SJCRH30 (cell line): ENCODE results near the gene LHFPL3. TPM values are rescaled to one million over a fixed set of nuclear protein-coding genes. Genes with fewer than 3 reads are reported as not detected.

Experiments used
- DNase-seq, 2 experiments: peaks; one replicate each; pipeline ENCODE4 v3.0.0-alpha.2; 2015 to 2020
- H3K27ac ChIP-seq: fragments of 250-450 bp; sonication (Bioruptor Pico); 2 replicates; pipeline ENCODE4 v1.5.1; 2020; ENCODE audit warnings: mild to moderate bottlenecking, moderate library complexity
- H3K27me3 ChIP-seq: fragments of 250-450 bp; sonication (Bioruptor Pico); 2 replicates; pipeline ENCODE4 v1.5.1; 2020; ENCODE audit warnings: mild to moderate bottlenecking, moderate library complexity
- H3K36me3 ChIP-seq: fragments of 250-450 bp; sonication (Bioruptor Pico); 2 replicates; pipeline ENCODE4 v1.5.1; 2020; ENCODE audit warnings: mild to moderate bottlenecking, moderate library complexity
- H3K4me1 ChIP-seq: fragments of 250-450 bp; sonication (Bioruptor Pico); 2 replicates; pipeline ENCODE4 v1.5.1; 2020; ENCODE audit warnings: mild to moderate bottlenecking, moderate library complexity
- H3K4me3 ChIP-seq: fragments of 250-450 bp; sonication (Bioruptor Pico); 2 replicates; pipeline ENCODE4 v1.5.1; 2020; ENCODE audit warnings: mild to moderate bottlenecking, moderate library complexity
- H3K9me3 ChIP-seq: fragments of 250-450 bp; sonication (Bioruptor Pico); replicated peaks from 2 replicates; pipeline ENCODE4 v1.5.1; 2020; ENCODE audit warnings: mild to moderate bottlenecking, moderate library complexity
- total RNA-seq: library from RNA; depleted of rRNA; stranded (reverse); fragments of >200 nt; shearing (Covaris generic); gene quantifications from 2 replicates; pipeline ENCODE4 v1.2.3, GENCODE V29; 2014

LHFPL3 gene
- total RNA-seq, 1 experiment from 2014 or later, result 0.22 TPM

GRCh38 chr7:104848138-104848990 lies 520.0 kb downstream of the LHFPL3 start:
- DNase-seq, result peak; percentile 50 to 83
- Histone ChIP-seq H3K9me3 (no peaks in the 10 kb centered on the region), H3K4me3 (no peak overlapping the region), H3K36me3 (no peaks in the 10 kb centered on the region), H3K27me3 (0 out of 2 replicates have a peak, but pooled peaks cover 4% of the 10 kb centered on the region), H3K27ac (no peak overlapping the region), H3K4me1 (no peaks in the 10 kb centered on the region)

GRCh38 chr7:104850374-104850773 lies 522.0 kb downstream of the LHFPL3 start:
- Histone ChIP-seq H3K27me3 (0 out of 2 replicates have a peak, but pooled peaks cover 4% of the 10 kb centered on the region), H3K27ac (no peak overlapping the region)

GRCh38 chr7:104851268-104851667 lies 522.9 kb downstream of the LHFPL3 start:
- Histone ChIP-seq H3K27ac (no peak overlapping the region), H3K4me1 (no peaks in the 10 kb centered on the region), H3K9me3 (no peaks in the 10 kb centered on the region), H3K27me3 (0 out of 2 replicates have a peak, but pooled peaks cover 4% of the 10 kb centered on the region), H3K36me3 (no peaks in the 10 kb centered on the region), H3K4me3 (no peak overlapping the region)
- DNase-seq, result no peak

More at GRCh38 chr7:104850374-104850773, 522.0 kb downstream of the LHFPL3 start:
- H3K9me3 ChIP-seq, result no peaks in the 10 kb centered on the region
- H3K36me3 ChIP-seq, result no peaks in the 10 kb centered on the region
- DNase-seq, result no peak
- H3K4me3 ChIP-seq, result no peak overlapping the region
- no peaks in the 10 kb centered on the region for H3K4me1 ChIP-seq

- H3K36me3 ChIP-seq, result no peaks in the 10 kb centered on the region
- no peaks in the 10 kb centered on the region for H3K4me1 ChIP-seq
- no peak overlapping the region for H3K4me3 ChIP-seq
- no peaks in the 10 kb centered on the region for H3K27me3 ChIP-seq
- H3K27ac ChIP-seq, result no peak overlapping the region
- DNase-seq, result no peak
- no peaks in the 10 kb centered on the region for H3K9me3 ChIP-seq
Measured at GRCh38 chr7:104852386-104852785, 524.0 kb downstream of the LHFPL3 start.

- no peak for DNase-seq
- Histone ChIP-seq H3K4me3 (no peak overlapping the region), H3K27me3 (peaks cover 2% of the 10 kb centered on the region; the same call in 1 of the 2 replicates)
Measured at GRCh38 chr7:104855861-104856260, 527.5 kb downstream of the LHFPL3 start.

GRCh38 chr7:104857458-104858425 lies 529.3 kb downstream of the LHFPL3 start:
- H3K36me3 ChIP-seq, result no peaks in the 10 kb centered on the region
- H3K9me3 ChIP-seq, result no peaks in the 10 kb centered on the region
- no peak for DNase-seq
- no peak overlapping the region for H3K4me3 ChIP-seq
- no peaks in the 10 kb centered on the region for H3K4me1 ChIP-seq
- H3K27me3 ChIP-seq, result peaks cover 9% of the 10 kb centered on the region
- no peak overlapping the region for H3K27ac ChIP-seq

More at GRCh38 chr7:104855861-104856260, 527.5 kb downstream of the LHFPL3 start:
- Histone ChIP-seq H3K4me1 (no peaks in the 10 kb centered on the region), H3K27ac (no peak overlapping the region), H3K36me3 (no peaks in the 10 kb centered on the region), H3K9me3 (no peaks in the 10 kb centered on the region)

- DNase-seq, result no peak
- Histone ChIP-seq H3K4me3 (no peak overlapping the region), H3K27ac (no peak overlapping the region), H3K36me3 (no peaks in the 10 kb centered on the region), H3K4me1 (no peaks in the 10 kb centered on the region), H3K9me3 (0 out of 2 replicates have a peak, but pooled peaks cover 3% of the 10 kb centered on the region), H3K27me3 (peaks cover 9% of the 10 kb centered on the region)
Measured at GRCh38 chr7:104859754-104860426, 531.5 kb downstream of the LHFPL3 start.

- H3K4me1 ChIP-seq, result no peaks in the 10 kb centered on the region
Measured at GRCh38 chr7:104861729-104862390, 533.5 kb downstream of the LHFPL3 start.

GRCh38 chr7:104862719-104863118 lies 534.3 kb downstream of the LHFPL3 start:
- Histone ChIP-seq H3K27ac (no peak overlapping the region), H3K9me3 (0 out of 2 replicates have a peak, but pooled peaks cover 3% of the 10 kb centered on the region), H3K4me1 (no peaks in the 10 kb centered on the region), H3K36me3 (no peaks in the 10 kb centered on the region), H3K4me3 (no peak overlapping the region), H3K27me3 (peaks cover 9% of the 10 kb centered on the region)
- DNase-seq, result peak; percentile 17 to 37

More at GRCh38 chr7:104861729-104862390, 533.5 kb downstream of the LHFPL3 start:
- no peak overlapping the region for H3K27ac ChIP-seq
- 0 out of 2 replicates have a peak, but pooled peaks cover 3% of the 10 kb centered on the region for H3K9me3 ChIP-seq
- no peak overlapping the region for H3K4me3 ChIP-seq
- H3K27me3 ChIP-seq, result peaks cover 9% of the 10 kb centered on the region
- DNase-seq, result no peak
- H3K36me3 ChIP-seq, result no peaks in the 10 kb centered on the region

- Histone ChIP-seq H3K4me1 (no peaks in the 10 kb centered on the region), H3K27me3 (0 out of 2 replicates have a peak, but pooled peaks cover 3% of the 10 kb centered on the region), H3K9me3 (no peaks in the 10 kb centered on the region), H3K27ac (no peak overlapping the region), H3K36me3 (no peaks in the 10 kb centered on the region), H3K4me3 (no peak overlapping the region)
- no peak for DNase-seq
Measured at GRCh38 chr7:104873401-104873800, 545.0 kb downstream of the LHFPL3 start.

- no peaks in the 10 kb centered on the region for H3K4me1 ChIP-seq
- H3K36me3 ChIP-seq, result no peaks in the 10 kb centered on the region
- no peak for DNase-seq
- no peak overlapping the region for H3K4me3 ChIP-seq
- no peaks in the 10 kb centered on the region for H3K9me3 ChIP-seq
- H3K27me3 ChIP-seq, result 0 out of 2 replicates have a peak, but pooled peaks cover under 1% of the 10 kb centered on the region
- H3K27ac ChIP-seq, result no peak overlapping the region
Measured at GRCh38 chr7:104878577-104878976, 550.2 kb downstream of the LHFPL3 start.

GRCh38 chr7:104883248-104883717 lies 554.9 kb downstream of the LHFPL3 start:
- Histone ChIP-seq H3K4me1 (no peaks in the 10 kb centered on the region), H3K27ac (no peak overlapping the region), H3K27me3 (no peaks in the 10 kb centered on the region), H3K4me3 (no peak overlapping the region), H3K9me3 (no peaks in the 10 kb centered on the region), H3K36me3 (no peaks in the 10 kb centered on the region)
- DNase-seq, result no peak

GRCh38 chr7:104883718-104884452 lies 555.5 kb downstream of the LHFPL3 start:
- Histone ChIP-seq H3K4me1 (no peaks in the 10 kb centered on the region), H3K4me3 (peak overlapping the region; percentile 17), H3K36me3 (no peaks in the 10 kb centered on the region), H3K27ac (no peak overlapping the region), H3K27me3 (no peaks in the 10 kb centered on the region), H3K9me3 (no peaks in the 10 kb centered on the region)
- peak; percentile 84 to 91 for DNase-seq
